Measurements from ENCODE around the gene LAMB4. TPM values are rescaled to one million over a fixed set of nuclear protein-coding genes. Genes with fewer than 3 reads are reported as not detected.

The LAMB4 gene
- total and polyA plus RNA-seq, 2 of the 8 experiments (the other 6 are each of a cell fraction or from before 2014, with no cell fraction given): not detected

- Histone ChIP-seq H3K4me2 (ENCODE audit: insufficient read depth in 1 of 2, low read depth in 2 of 2, low read length in 2 of 2) (no peak overlapping the region), H3K79me1 (ENCODE audit: low read depth, low read length) (no peaks in the 10 kb centered on the region), H2AFZ (ENCODE audit: low read length) (no peak overlapping the region), H2BK5ac (ENCODE audit: low read depth, low read length) (no peak overlapping the region), H3K9me3 (ENCODE audit: insufficient read depth in 2 of 2, low read depth in 1 of 2, low read length in 1 of 2) (no peaks in the 10 kb centered on the region), H3K79me2 (ENCODE audit: control insufficient read depth in 1 of 2, insufficient read depth in 2 of 2, low read length in 2 of 2) (no peaks in the 10 kb centered on the region), H3K27me3 (replicated peaks in 1 of 4; ENCODE audit: control insufficient read depth in 3 of 4, extremely low read depth in 1 of 4, insufficient read depth in 3 of 4, low read length in 3 of 4) (no peaks in the 10 kb centered on the region), H3K14ac (ENCODE audit: insufficient read length) (no peak overlapping the region), H4K91ac (replicated peaks; ENCODE audit: insufficient read length, low read length) (no peak overlapping the region), H3K4me1 (replicated peaks in 1 of 4; ENCODE audit: control insufficient read depth in 3 of 4, insufficient read depth in 4 of 4, low read length in 3 of 4) (no peaks in the 10 kb centered on the region), H2BK120ac (replicated peaks; ENCODE audit: low read depth, low read length) (no peak overlapping the region), H3K23ac (ENCODE audit: insufficient read length) (no peak overlapping the region), H3K56ac (replicated peaks; ENCODE audit: insufficient read length, low read depth, low read length) (no peak overlapping the region), H3K4ac (replicated peaks; ENCODE audit: insufficient read length, low read depth, low read length) (no peak overlapping the region), H4K5ac (ENCODE audit: insufficient read length, low read depth, low read length) (no peak overlapping the region), H3K4me3 (ENCODE audit: extremely low read depth in 1 of 4, insufficient read depth in 2 of 4, low read depth in 3 of 4, low read length in 4 of 4) (no peak overlapping the region), H2BK20ac (ENCODE audit: low read length) (no peak overlapping the region), H3K36me3 (ENCODE audit: control insufficient read depth in 2 of 4, insufficient read depth in 4 of 4, low read length in 3 of 4) (no peaks in the 10 kb centered on the region), H4K8ac (ENCODE audit: extremely low read depth, insufficient read depth, low read length) (no peak overlapping the region), H3K9ac (replicated peaks in 1 of 4; ENCODE audit: extremely low read depth in 1 of 4, low read depth in 3 of 4, low read length in 3 of 4) (no peak overlapping the region), H3K23me2 (ENCODE audit: low read depth, low read length) (no peaks in the 10 kb centered on the region), H2BK12ac (ENCODE audit: low read depth, low read length) (no peak overlapping the region), H2BK15ac (ENCODE audit: low read length) (no peak overlapping the region), H3K27ac (ENCODE audit: low read depth, low read length) (no peak overlapping the region), H3K18ac (ENCODE audit: extremely low read depth, low read length) (no peak overlapping the region), H2AK5ac (ENCODE audit: low read depth, low read length) (no peak overlapping the region), H4K20me1 (replicated peaks in 1 of 2; ENCODE audit: control insufficient read depth in 1 of 2, insufficient read depth in 2 of 2, low read length in 2 of 2) (no peaks in the 10 kb centered on the region)
- CTCF ChIA-PET (ENCODE audit: partially characterized antibody): interaction anchor here (1.3 to 1.7 kb wide), 2 partner anchors 12 to 339 kb away, joined by 3 to 7 read pairs; no protein-coding TSS in a partner anchor
- FAIRE-seq (no peak), DNase-seq (ENCODE audit: low read depth in 1 of 2, low spot score in 2 of 2) (no peak)
- 89% methylated on average over 4 of the region's 4 CpGs; no CpG with 5 or more reads in 1 of the 2 experiments for WGBS, 2 experiments (ENCODE audit: extremely low coverage in 1 of 2, insufficient coverage in 1 of 2, insufficient read length in 1 of 2, insufficient replicate concordance in 2 of 2, low coverage in 1 of 2, low lambda C conversion rate in 2 of 2, missing lambda C conversion rate in 1 of 2)
- POLR2A ChIA-PET (ENCODE audit: partially characterized antibody): no interaction called here
- no peak for TF ChIP-seq ASH2L (IDR thresholded peaks at IDR 0.05; ENCODE audit: low read length)
- no peak for TF ChIP-seq EP300 (IDR thresholded peaks at IDR 0.05; ENCODE audit: borderline replicate concordance in 1 of 2, low read depth in 2 of 2, low read length in 2 of 2)
- no peak for TF ChIP-seq JUN (IDR thresholded peaks at IDR 0.05; ENCODE audit: low read depth, low read length)
- TF ChIP-seq TEAD4 (IDR thresholded peaks at IDR 0.05; ENCODE audit: low read depth, low read length): no peak
- TF ChIP-seq RNF2 (IDR thresholded peaks at IDR 0.05; ENCODE audit: borderline replicate concordance, low read depth, low read length, missing control alignments, poor library complexity, severe bottlenecking): no peak
- TF ChIP-seq RBBP5 (IDR thresholded peaks at IDR 0.05; ENCODE audit: borderline replicate concordance, low read depth, low read length): no peak
- no peak for TF ChIP-seq PHF8 (conservative IDR thresholded peaks at IDR 0.05; ENCODE audit: low read depth, low read length)
- no peak for TF ChIP-seq HDAC2 (IDR thresholded peaks at IDR 0.05; ENCODE audit: borderline replicate concordance in 1 of 2, low read depth in 2 of 2, low read length in 2 of 2)
- no peak for TF ChIP-seq KDM4A (IDR thresholded peaks at IDR 0.05; ENCODE audit: low read depth, low read length, severe bottlenecking)
- TF ChIP-seq BCL11A (IDR thresholded peaks at IDR 0.05; ENCODE audit: low read depth in 2 of 2, low read length in 2 of 2): no peak
- no peak for TF ChIP-seq CBX5 (IDR thresholded peaks at IDR 0.05; ENCODE audit: low read depth, low read length)
- TF ChIP-seq GABPA (IDR thresholded peaks at IDR 0.05; ENCODE audit: borderline replicate concordance, insufficient read depth, low read length): no peak
Observed at GRCh38 chr7:108157606-108158335, 27.6 kb upstream of the LAMB4 start.

All from H1 (cell line).